DMS 273 (cell line): ENCODE measurements around the gene MAPK7.

ENCODE experiments used
- DNase-seq: peaks from one replicate; lab custom pipeline; 2025; ENCODE audit not compliant: unreplicated experiment; lab: John Stamatoyannopoulos, UW

Gene MAPK7

DNA sequence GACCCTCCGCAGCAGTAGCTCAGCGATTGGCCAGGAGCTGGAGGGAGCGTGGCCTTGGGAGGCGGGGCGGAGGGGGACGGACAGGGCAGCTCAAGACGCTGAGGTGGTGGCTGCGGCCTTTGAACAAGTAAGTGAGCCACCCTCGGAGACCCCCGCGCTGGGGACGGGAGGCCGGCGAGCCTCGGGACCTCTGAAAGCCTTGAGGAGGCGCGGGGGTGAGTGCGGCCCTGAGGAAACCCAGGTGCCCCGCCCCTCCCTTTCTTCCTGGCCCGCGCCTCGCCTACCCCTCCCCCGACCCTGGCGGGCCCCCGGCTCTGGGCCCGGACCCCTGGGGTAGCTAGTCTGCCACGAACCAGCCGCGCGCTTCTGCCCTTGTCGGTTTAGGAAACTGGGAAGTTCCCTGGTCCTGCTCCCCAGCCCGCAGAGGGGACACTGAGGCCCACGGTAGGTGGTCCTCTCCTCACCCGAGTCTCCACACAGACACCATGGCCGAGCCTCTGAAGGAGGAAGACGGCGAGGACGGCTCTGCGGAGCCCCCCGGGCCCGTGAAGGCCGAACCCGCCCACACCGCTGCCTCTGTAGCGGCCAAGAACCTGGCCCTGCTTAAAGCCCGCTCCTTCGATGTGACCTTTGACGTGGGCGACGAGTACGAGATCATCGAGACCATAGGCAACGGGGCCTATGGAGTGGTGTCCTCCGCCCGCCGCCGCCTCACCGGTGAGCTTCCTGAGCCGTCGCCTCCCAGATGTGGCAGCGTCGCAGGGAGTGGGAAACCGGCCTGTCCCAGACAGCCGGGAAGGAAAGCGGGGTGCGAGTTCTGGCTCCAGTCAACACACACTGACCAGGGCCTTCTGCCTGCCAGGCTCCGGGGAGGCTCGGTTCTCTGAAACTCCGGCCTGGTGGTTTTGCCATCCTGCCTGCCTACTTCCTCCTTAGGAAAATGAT lies at the start of gene MAPK7:
MAPK7 (plus strand) TSS at position 83 of the 945 bp plus-strand sequence; CDS start at position 486, 403 bp downstream.
- DNase-seq, result no peak

DNA sequence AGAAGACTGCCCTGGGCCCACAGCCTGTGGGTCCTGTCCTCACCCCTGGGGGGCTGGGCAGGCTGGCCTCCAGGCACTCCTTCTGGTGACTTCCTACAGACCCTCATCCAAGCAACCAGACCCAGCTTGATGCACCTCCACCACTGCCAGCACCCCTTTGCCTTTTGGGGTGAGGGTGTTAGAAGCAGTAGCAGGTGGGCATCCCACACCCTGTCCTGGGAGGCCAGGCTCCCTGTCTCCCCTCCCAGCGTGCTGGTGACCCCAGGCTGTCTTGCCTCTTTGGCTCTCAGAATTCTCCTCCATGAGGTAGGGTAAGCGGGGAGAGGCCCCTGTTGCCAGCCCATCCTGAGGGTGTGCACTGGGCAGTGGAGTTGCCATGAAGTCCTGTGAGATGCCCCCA lies 49.2 kb upstream of the MAPK7 start:
- no peak for DNase-seq

DNA sequence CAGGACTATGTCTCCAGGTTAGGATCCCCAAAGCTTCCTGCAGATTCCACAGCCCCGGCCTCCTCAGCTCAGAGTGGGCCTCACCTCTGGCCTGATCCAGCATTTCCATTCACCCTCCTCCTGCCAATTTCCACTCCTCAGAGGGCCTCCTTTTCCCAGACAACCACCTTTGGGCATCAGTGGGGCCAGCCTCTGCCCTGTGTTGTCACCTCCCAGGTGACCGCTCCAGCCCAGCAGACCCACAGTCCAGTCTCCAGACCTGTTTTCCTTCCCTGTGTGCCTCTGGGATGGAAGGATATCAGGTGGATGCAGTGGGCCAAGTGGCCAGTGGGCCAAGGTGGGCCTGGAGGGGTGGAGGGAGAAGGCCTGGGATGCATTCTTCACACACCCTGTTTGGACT lies 48.5 kb upstream of the MAPK7 start:
- no peak for DNase-seq

DNA sequence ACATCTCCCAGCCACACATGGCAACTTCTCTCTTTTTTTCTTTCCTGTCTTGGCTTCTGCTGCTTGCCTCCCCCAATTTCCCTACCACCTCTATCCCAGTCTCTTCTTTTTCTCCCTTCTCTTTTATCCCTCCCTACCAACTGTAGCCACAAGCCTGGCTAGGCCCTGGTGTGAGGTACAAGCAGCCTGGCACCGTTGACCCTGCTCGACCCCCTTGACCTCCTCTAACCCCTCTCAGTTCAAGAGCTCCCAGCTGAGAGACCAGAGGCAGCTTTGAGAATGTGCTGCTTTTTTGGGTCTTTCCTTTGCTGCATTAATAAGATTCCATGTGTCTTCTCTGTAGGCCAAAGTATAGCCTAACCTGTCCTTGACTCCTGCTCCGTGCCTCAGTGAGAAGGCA lies 48.0 kb upstream of the MAPK7 start:
- no peak for DNase-seq

DNA sequence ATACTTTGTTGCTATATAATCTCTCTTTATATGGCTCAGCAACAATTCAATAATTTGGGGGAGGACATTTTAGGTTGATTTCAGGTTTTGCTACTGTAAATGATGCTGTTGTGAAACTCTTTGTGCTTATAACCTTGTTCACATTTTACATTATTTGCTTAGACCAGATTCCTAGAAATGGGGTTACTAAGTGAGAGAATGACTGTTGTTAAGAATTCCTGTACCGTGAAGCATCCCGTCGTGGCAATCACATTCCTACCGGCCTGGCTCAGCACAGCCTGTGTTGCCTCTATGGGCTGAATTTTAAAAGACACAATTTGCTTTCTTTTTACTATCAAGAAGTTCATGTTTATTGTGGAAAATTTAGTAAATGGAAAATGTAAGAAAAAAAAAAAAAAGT lies 47.2 kb upstream of the MAPK7 start:
- DNase-seq, result no peak

DNA sequence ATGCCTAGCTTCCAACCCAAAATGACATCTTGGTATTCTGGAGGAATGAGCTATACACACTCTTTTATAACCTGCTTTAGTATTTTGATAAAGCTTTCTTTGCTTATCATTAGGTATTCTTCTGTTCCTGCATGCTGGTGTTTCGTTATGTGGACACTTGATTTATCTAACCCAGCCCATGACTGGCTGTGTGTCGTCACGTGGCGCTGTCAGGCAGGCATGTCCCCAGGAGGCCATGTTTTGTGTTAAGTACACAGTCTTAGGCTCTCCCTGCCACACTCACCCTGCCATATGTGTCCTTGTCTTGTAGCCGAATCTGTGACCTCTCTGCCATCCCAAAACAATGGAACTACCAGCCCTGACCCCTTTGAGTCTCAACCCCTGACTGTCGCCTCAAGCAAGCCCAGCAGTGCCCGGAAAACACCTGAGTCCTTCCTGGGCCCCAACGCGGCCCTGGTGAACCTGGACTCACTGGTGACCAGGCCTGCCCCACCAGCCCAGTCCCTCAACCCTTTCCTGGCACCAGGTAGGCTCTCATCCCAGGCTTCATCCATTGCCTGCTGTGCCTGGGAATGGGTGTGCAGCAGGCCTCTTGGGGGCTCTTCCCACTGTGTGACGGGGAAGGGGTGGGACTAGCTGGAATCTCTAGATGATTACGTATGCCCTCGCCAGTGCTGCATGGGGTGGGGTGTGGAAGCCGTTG lies 46.6 kb upstream of the MAPK7 start:
- no peak for DNase-seq

DNA sequence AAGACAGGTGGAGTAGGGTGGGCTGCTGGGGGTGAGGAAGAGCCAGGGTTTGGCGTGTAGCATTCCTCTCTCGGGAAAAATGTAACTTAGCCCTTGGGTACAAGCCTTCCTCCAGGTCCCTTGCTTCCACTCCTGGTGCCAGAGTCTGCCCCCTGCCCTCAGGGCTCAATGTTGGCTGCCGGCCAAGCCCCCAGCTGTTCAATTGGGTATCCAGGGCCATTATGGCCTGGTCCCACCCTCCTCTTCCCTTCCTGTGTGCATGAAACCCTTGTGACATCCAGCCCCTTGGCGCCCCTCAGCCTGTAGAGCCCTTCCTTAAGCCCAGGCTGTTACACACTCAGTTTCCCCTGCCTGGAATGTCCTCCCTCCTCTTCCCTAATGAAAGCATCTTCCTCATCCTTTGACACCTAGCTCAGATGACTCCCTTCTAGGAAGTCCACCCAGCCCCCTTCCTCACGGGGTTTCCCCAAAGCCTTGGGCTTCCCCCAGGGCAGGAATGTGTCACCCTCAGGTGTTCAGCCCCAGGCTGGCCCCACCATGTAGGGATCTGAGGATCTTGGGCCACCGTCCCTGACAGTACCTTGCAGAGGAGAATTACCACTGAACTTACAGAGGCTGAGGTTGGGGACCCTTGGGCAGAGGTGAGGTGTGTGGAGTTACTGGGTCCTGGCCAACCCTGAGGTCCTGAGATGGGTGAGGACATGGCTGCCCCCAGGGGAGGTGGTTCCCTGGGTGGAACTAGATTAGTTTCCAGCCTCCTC lies 45.7 kb upstream of the MAPK7 start:
- no peak for DNase-seq

DNA sequence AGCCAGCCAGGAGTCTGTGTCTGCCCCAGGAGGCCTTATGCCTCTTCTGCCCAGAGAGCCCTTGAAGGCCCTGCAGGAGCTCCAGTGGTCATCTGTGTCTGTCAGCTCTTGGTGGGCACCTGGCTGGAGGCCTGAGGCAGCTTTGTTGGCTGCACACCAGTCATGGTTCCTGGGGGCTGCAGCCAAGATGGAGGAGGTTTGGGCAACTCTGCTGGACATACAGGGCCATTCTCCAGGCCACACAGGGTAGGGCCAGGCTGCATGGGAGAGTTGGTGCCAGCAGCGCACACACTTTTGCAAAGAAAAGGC lies 45.2 kb upstream of the MAPK7 start:
- no peak for DNase-seq

DNA sequence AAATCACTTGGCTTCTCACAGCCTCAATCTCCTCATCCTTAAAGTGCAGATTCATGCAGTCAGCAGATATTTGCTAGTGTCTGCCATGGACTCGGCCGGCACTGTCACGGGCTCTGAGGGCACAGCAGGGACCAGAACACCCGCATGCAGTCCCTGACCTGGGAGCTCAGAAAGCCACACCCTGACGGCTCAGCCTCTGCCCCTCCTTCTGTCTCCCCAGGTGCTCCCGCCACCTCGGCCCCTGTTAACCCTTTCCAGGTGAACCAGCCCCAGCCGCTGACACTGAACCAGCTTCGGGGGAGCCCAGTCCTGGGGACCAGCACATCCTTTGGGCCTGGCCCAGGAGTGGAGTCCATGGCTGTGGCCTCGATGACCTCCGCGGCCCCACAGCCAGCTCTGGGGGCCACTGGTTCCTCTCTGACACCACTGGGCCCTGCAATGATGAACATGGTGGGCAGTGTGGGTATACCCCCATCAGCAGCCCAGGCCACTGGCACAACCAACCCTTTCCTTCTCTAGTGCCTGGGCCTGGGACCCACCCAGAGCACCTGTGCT lies 44.5 kb upstream of the MAPK7 start:
- no peak for DNase-seq

DNA sequence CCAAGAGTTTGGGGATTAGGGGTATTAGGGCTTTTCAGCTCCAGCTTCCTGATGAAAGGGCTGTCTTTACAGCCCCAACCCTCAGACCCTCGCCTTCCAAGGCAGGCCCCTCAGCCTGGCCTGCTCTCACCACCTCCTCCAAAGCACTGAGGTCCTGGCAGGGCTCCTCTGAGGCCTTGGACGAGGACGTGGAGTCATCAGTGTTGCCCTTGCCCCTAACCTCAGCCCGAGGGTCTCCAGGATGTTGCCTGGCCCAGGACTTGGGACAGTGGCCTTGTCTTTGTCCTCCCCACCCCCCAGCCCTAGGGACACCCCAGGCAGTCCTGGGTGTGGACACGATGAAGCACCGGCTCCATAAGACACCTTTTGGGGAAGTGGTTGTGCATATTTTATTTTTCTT lies 44.0 kb upstream of the MAPK7 start:
- DNase-seq, result no peak

DNA sequence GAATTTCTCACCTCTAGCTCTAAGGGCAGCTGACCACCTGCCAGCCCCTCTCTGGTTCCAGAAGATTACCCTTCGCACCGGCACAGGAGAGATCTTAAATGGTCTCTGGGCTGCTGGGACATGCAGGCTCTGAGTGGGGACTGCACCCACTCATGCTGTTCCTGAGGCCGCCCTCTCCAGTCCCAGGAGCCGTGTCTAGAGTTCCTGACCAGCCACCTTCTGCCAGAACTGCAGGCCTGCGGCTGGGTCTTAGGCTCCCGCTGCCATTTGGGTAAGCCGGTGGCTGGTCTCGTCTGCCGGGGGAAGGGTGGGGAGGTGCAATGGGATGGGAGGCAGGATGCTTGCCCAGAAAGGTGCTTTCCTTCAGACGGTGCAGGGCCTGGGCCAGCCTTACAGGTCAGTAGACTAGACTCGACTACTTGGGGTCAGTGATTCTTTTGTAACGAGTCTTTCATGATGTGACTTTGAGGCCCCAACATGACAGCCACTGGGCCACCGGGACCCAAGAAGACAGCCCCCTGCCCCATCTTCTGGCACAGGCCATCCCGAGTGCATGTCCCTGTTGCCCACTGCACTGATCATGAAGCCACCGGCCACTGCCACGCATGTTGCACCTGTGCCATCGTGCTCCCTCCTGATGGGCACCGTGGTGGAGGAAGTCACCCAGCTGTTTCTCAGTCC lies 42.2 kb upstream of the MAPK7 start:
- DNase-seq, result no peak

DNA sequence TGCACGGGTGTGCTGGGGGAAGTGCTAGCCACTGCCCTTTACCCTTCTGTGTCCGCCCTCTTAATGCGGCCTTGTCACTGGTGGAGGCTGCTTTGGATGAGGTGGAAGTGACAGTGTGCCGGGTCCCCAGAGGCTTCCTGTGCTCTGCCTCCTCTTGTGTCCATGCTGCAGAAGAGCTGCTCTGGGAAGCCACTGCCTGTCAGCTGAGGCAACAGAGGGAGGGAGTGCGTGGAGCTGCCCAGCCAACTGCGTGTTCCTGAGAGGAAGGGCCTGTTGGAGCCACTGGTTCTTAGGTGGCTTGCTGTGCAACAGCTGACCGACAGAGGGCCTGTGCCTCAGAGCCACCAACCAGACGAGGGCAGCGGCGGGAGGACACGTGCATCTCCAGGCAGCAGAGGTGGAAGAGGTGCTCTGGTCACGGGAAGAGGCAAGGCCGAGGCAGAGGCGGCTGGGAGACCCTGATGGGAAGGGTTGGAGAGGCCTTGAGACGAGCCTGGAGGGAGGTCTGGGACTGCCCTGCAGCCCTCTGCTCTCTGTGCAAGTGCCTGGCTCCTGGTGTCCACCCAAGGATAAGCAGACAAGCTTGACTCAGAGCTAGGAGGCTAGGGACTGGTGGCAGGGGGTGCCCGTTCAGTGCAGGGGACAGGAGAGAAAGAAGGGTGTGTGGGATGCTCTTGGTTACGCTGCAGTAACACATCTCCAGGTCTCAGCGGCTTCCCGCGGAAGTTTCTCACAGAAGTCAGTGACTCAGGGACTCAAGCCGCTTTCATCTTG lies 41.2 kb upstream of the MAPK7 start:
- no peak for DNase-seq

DNA sequence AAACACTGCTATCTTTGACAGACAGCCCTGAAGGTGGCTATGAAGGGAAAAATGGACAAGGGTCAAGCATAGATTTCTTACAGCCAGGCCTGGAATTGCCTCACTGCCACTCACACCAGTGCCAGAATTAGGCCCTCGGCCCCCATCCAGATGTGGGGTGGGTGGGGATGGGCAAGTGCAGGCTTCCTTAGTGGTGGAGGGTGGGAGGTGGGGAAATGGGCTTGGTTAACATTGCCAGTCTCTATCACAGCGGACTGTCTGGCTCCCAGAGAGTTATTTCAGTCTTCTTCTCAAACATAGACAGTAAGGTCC lies 40.6 kb upstream of the MAPK7 start:
- no peak for DNase-seq

DNA sequence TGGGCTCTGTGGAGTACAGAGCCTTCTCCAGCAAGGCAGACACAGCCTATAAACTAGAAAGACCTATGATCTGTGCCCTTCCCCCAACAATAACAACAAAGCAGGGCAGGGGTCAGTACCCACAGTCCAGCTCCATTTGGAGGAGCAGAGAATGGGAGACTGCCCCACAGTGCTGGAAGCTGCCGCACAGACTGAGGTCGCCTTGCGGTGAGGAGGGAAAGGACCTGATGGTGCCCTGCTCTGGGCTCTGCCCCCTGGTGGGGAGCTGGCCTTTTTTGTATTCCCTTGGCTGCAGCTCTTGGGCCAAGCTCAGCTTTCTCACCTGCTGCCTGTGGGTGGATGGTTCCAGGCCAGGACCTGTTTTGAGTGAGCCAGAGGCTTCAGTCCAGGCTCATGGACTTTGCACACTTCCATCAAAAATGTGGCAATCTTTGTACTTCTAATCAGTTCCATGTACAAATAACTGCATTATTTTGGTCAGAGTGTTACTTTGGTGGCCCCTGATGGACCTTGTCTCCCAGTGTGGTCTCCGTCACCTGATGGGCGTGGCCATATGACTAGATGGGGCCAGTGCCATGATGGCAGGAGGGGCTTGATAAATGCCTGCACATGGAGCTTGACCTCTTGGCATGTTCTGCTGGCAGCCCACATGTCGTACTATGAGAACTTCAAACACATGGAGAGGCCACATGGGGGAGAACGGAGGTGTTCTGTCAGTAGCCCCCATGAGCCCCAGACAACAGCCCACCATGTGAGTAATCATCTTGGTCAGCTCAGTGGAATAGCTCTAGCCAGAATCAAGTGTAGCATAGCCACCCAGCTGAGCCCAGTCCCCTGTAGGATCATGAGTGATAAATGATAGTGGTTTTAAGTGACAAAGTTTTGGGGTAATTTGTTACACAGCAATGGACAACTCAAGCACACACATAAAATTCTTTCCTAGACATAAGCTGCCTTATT lies 40.0 kb upstream of the MAPK7 start:
- peak; percentile 66 for DNase-seq

DNA sequence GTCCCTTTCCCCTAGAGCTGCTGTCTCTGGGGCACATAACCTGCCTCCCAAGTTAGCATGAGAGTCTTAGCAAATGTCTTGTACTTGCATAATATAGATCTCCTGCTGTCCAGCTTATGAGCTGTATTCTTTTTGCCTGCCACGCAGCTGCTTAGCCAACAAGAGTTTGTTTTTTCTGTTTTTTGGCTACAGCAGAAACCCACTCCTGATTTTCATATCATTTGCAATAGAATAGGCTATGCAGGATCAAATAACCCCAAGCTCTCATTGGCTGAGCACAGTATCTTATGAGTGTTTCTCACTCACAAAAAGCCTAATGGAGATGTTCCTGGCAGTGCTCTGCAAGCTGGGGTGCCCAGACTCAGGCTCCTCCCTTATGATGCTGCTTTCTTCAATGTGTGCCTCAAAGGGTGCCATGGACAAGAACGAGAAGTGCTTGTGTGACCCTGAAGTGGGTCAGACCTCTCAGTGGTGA lies 38.9 kb upstream of the MAPK7 start:
- no peak for DNase-seq

DNA sequence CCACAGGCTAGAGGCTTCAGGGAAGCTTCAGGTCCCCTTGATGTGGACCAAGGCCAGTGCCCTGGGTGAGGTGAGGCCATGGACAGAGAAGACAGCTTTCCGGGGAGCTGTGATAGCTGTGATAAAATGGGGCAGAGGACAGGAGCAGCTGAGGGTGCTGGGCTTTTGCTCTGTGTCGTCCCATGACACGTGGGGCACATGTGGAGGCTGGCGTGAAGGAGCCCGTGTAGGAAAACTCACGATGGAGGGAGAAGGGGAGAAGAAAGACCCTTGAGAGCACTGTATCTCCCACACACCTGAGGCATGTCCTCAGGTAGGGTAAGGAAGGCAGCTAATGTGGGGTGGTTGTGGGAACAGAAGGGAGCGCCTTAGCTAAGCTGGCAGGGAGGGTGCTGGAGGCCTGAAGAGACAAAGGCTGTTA lies 37.1 kb upstream of the MAPK7 start:
- no peak for DNase-seq

DNA sequence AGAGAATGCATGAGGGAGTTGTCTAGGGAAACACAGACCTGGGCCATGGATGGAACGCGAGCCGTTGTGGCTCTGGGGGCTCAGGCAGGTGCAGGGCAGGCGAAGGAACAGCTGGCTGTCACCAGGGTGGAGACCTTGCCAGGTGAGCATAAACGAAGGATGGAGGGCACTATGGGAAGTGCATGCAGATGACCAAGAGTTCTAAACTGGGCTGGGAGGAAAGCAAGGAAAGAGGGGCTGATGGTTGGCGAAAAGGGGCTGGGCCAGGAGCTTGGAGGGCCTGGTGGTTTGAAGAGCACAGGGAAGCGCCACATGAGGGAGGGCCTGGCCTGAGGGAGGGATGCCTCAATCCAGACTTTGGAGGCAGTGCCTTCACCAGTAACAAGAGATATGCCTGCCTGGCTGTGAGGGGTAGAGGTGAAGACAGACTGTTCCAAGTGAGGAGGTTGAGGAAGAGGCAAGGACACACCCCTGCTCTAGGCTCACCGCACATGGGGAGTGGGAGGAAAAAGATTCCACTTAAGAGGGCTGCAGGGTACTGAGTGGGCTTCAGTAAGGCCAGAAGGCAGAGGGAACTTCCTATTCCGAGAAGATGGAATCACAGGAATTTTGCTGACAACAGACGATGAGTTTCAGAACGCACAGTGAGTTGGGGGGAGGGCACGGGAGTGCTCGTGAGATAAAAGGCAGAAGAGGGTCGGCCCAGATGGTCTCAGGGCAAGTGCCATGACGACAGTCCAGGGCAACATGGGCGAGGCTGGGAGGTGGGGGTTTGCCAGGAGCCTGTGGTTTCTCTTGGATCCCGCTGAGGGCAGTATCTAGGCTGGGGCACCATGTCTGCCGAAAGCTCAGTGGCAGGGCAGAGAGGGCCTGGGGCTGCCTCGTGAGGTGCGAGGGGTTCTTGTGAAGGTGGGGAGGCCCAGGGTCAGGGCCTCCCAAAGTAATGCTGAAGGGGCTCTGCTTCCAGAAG lies 36.4 kb upstream of the MAPK7 start:
- peak; percentile 62 for DNase-seq
